ENCODE data around the gene GREM1.

- no peak for TF ChIP-seq EWSR1 (IDR thresholded peaks at IDR 0.05; ENCODE audit: borderline replicate concordance, low read depth, partially characterized antibody)
- TF ChIP-seq, protein P1, sequence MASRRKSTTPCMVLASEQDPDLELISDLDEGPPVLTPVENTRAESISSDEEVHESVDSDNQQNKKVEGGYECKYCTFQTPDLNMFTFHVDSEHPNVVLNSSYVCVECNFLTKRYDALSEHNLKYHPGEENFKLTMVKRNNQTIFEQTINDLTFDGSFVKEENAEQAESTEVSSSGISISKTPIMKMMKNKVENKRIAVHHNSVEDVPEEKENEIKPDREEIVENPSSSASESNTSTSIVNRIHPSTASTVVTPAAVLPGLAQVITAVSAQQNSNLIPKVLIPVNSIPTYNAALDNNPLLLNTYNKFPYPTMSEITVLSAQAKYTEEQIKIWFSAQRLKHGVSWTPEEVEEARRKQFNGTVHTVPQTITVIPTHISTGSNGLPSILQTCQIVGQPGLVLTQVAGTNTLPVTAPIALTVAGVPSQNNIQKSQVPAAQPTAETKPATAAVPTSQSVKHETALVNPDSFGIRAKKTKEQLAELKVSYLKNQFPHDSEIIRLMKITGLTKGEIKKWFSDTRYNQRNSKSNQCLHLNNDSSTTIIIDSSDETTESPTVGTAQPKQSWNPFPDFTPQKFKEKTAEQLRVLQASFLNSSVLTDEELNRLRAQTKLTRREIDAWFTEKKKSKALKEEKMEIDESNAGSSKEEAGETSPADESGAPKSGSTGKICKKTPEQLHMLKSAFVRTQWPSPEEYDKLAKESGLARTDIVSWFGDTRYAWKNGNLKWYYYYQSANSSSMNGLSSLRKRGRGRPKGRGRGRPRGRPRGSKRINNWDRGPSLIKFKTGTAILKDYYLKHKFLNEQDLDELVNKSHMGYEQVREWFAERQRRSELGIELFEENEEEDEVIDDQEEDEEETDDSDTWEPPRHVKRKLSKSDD (conservative IDR thresholded peaks at IDR 0.05; ENCODE audit: low read length): no peak
- no peak for TF ChIP-seq CEBPZ (IDR thresholded peaks at IDR 0.05; ENCODE audit: borderline replicate concordance, low read depth, low read length)
- no peak for TF ChIP-seq AFF1 (IDR thresholded peaks at IDR 0.05; ENCODE audit: low read depth in 1 of 2, partially characterized antibody in 2 of 2)
- TF ChIP-seq CTCF (IDR thresholded peaks at IDR 0.05 in 2 of 3, conservative IDR thresholded peaks at IDR 0.05 in 1 of 3; ENCODE audit: insufficient read depth in 2 of 3, low read depth in 1 of 3, low read length in 3 of 3): no peak
- no peak for TF ChIP-seq FOXJ2 (tag; IDR thresholded peaks at IDR 0.05)
- no peak for TF ChIP-seq EP300 (IDR thresholded peaks at IDR 0.05; ENCODE audit: low read length)
- TF ChIP-seq ZBTB40 (IDR thresholded peaks at IDR 0.05): no peak
- TF ChIP-seq ZBTB40 (CRISPR knock-in tag; IDR thresholded peaks at IDR 0.05): no peak
- no peak for TF ChIP-seq POLR2A (conservative IDR thresholded peaks at IDR 0.05)
Observed at GRCh38 chr15:32792436-32792835, 74.6 kb downstream of the GREM1 start.

Measured in K562 (cell line).